GM19025 (cell line): ENCODE measurements around the gene RND2.

Experiments
- ATAC-seq: cut with Tn5 transposase; IDR thresholded peaks from one replicate; pipeline ENCODE4 v1.9.1; 2021; ENCODE audit warnings: mild to moderate bottlenecking, low read depth, moderate library complexity; ENCODE audit not compliant: unreplicated experiment

The RND2 gene

GRCh38 chr17:43069368-43069898, 44.4 kb downstream of the RND2 start:
- ATAC-seq: no peak

DNA sequence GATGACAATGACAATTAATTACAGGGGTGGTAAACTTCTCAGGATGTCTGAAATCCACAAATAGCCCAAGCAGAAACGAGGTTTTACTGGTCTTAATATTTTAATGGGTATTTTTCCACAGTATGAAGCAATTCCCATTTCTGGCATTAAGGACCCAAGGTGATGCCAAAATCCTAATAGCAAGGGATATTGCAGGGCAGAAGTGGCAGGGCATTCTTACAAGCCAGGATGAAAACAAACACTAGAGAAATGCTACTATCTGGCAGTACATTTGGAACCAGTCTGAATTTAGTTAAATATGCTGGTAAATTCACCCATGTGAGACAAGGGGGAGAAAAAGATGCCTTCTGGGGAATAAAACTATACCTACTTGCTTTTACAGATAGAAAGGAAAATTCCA, 45.2 kb downstream of the RND2 start:
- no peak for ATAC-seq

- ATAC-seq: no peak
Observed at GRCh38 chr17:43070872-43071271, 45.8 kb downstream of the RND2 start.

GRCh38 chr17:43074869-43075268, 49.8 kb downstream of the RND2 start:
- ATAC-seq: no peak

GRCh38 chr17:43079641-43080302, 54.7 kb downstream of the RND2 start:
- no peak for ATAC-seq
